ENCODE data around the gene NTRK1. TPM values are rescaled to one million over a fixed set of nuclear protein-coding genes. Genes with fewer than 3 reads are reported as not detected.

NTRK1 gene
- total RNA-seq, 6 experiments from 2014 or later = 0.10 TPM; not detected in 5

DNA sequence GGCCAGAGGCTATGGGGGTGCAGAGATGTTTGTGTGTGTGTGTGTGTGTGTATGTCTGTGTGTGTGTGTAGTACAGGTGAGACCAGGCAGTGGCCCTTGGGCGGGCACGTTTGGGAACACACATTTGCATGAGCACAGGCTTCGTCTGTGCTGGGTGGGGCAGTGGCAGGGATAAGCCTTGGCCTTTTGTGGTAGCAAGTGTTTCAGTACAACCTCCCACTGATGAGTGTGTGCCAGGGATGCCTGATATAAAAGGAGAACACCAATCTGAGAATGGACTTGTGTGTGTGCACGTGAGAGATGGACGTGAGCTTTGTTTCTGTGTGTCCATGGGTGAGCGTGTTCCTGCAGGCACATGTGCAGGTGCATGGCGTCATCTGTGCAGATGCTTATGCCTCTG, 3.0 kb downstream of the NTRK1 start:
- Mint-ChIP-seq H3K4me3 (no peak overlapping the region), H3K9me3 (no peaks in the 10 kb centered on the region)

DNA sequence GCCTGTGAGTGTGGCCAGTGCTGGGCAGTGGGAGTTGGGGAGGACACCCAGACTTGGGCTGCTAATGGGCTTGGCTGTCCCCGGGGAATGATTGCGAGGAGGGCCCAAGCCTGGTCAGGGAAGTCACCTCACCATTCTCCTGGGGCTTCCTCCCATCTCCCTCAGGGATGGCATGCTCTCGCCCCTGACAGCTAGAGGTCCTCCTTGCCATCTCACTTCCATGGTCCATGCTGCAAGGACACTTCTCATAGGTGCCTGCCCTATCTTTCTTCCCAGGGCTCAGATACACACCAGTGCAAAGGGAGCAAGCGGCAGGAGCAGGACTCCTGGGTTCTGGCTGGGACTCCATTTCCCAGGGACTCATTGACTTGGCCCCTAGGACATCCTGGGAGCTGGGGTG, 4.1 kb downstream of the NTRK1 start:
- Mint-ChIP-seq H3K27ac (no peak overlapping the region), H3K9me3 (no peaks in the 10 kb centered on the region), H3K27me3 (ENCODE audit: insufficient read depth) (peaks cover 23% of the 10 kb centered on the region), H3K4me1 (ENCODE audit: low read depth) (peaks cover 10% of the 10 kb centered on the region), H3K4me3 (no peak overlapping the region), H3K36me3 (ENCODE audit: low read depth) (no peaks in the 10 kb centered on the region)
- TF ChIP-seq CTCF (IDR thresholded peaks at IDR 0.05) = no peak
- no peak for DNase-seq

More for the DNA sequence above, 3.0 kb downstream of the NTRK1 start:
- Mint-ChIP-seq H3K4me1 (ENCODE audit: low read depth) (peaks cover 9% of the 10 kb centered on the region), H3K27me3 (ENCODE audit: insufficient read depth) (peaks cover 24% of the 10 kb centered on the region), H3K27ac (no peak overlapping the region), H3K36me3 (ENCODE audit: low read depth) (no peaks in the 10 kb centered on the region)
- TF ChIP-seq CTCF (IDR thresholded peaks at IDR 0.05) = no peak
- no peak for DNase-seq

- H3K4me1 Mint-ChIP-seq (ENCODE audit: low read depth) = peaks cover 12% of the 10 kb centered on the region
- no peak for DNase-seq
- no peaks in the 10 kb centered on the region for H3K9me3 Mint-ChIP-seq
- no peak overlapping the region for H3K4me3 Mint-ChIP-seq
- no peaks in the 10 kb centered on the region for H3K36me3 Mint-ChIP-seq (ENCODE audit: low read depth)
- peaks cover 23% of the 10 kb centered on the region for H3K27me3 Mint-ChIP-seq (ENCODE audit: insufficient read depth)
- no peak overlapping the region for H3K27ac Mint-ChIP-seq
- TF ChIP-seq CTCF (IDR thresholded peaks at IDR 0.05) = no peak
These were observed 4.6 kb downstream of the NTRK1 start for GRCh38 chr1:156865258-156865657.

GRCh38 chr1:156865865-156866248, 5.2 kb downstream of the NTRK1 start:
- peaks cover 23% of the 10 kb centered on the region for H3K27me3 Mint-ChIP-seq (ENCODE audit: insufficient read depth)
- TF ChIP-seq CTCF (IDR thresholded peaks at IDR 0.05) = no peak

GRCh38 chr1:156866249-156866909, 5.7 kb downstream of the NTRK1 start:
- Mint-ChIP-seq H3K27me3 (ENCODE audit: insufficient read depth) (peaks cover 23% of the 10 kb centered on the region), H3K9me3 (no peaks in the 10 kb centered on the region), H3K36me3 (ENCODE audit: low read depth) (no peaks in the 10 kb centered on the region), H3K4me3 (no peak overlapping the region), H3K27ac (no peak overlapping the region), H3K4me1 (ENCODE audit: low read depth) (peaks cover 20% of the 10 kb centered on the region)
- DNase-seq = no peak
- TF ChIP-seq CTCF (IDR thresholded peaks at IDR 0.05) = no peak

More at GRCh38 chr1:156865865-156866248, 5.2 kb downstream of the NTRK1 start:
- Mint-ChIP-seq H3K9me3 (no peaks in the 10 kb centered on the region), H3K4me1 (ENCODE audit: low read depth) (peaks cover 15% of the 10 kb centered on the region), H3K27ac (no peak overlapping the region), H3K4me3 (no peak overlapping the region), H3K36me3 (ENCODE audit: low read depth) (no peaks in the 10 kb centered on the region)
- no peak for DNase-seq

Measured in HFFc6 (cell line).